Testis (tissue), 3 donors: Measurements from ENCODE around the gene FYN. TPM values are rescaled to one million over a fixed set of nuclear protein-coding genes. Genes with fewer than 3 reads are reported as not detected.

ENCODE experiments used
- DNase-seq: peaks from one replicate; pipeline ENCODE4 v3.0.0-alpha.2; 2019
- H3K27ac ChIP-seq, 2 donors: fragments of 200-600 bp; sonication (generic); one replicate each; pipeline ENCODE4 v1.5.1; 2019
- H3K27me3 ChIP-seq: fragments of 200-600 bp; sonication (generic); one replicate; pipeline ENCODE4 v1.5.1; 2019
- H3K36me3 ChIP-seq: fragments of 200-600 bp; sonication (generic); one replicate; pipeline ENCODE4 v1.5.1; 2017; ENCODE audit warnings: low read depth; ENCODE audit errors: missing control alignments
- H3K4me1 ChIP-seq: fragments of 200-600 bp; sonication (generic); one replicate; pipeline ENCODE4 v1.5.1; 2019
- H3K4me3 ChIP-seq, 2 donors: fragments of 200-600 bp; sonication (generic); one replicate each; pipeline ENCODE4 v1.5.1; 2017 to 2019
- H3K9me3 ChIP-seq: fragments of 200-600 bp; sonication (generic); one replicate; pipeline ENCODE4 v1.5.1; 2017
- POLR2A ChIP-seq: fragments of 450-650 bp; IDR thresholded peaks from one replicate; pipeline ENCODE4 v1.6.1; 2017; ENCODE audit warnings: antibody characterized with exemption, mild to moderate bottlenecking, moderate library complexity
- WGBS, 2 donors: methylation state at CpG; one replicate each; pipeline ENCODE4 v1.1.5; 2018; 5-methylcytosine and 5-hydroxymethylcytosine counted together
- intact Hi-C: fragments of 100-400 bp; cut with DNase I; formaldehyde crosslinking; loops from one replicate; pipeline ENCODE4 v1.15.1; 2023; ENCODE audit warnings: low total_unique reads
- polyA plus RNA-seq: library from polyadenylated mRNA; stranded (reverse); fragments of 350-450 nt; fragmentation: Illumina TruSeq; extraction: RNeasy Lipid Tissue Mini Kit (QIAGEN cat#74804); gene quantifications from one replicate; pipeline ENCODE4 v1.2.3, GENCODE V29; 2014; ENCODE audit warnings: low read depth, low replicate concordance; ENCODE audit not compliant: insufficient read depth
- total RNA-seq, 2 donors: library from RNA; depleted of rRNA; stranded (reverse); fragments of >200 nt; gene quantifications; one replicate each; pipeline ENCODE4 v1.2.3, GENCODE V29; 2016
- TF ChIP-seq, protein P1 (sequence below), 3 experiments: fragments of 450-650 bp in 2 of 3; fragments of 200-600 bp in 1 of 3; sonication (generic) in 1 of 3; IDR thresholded peaks; one replicate each; pipeline ENCODE4 v1.5.1; 2016 to 2019; ENCODE audit warnings: antibody characterized with exemption in 3 of 3, mild to moderate bottlenecking in 2 of 3, moderate library complexity in 1 of 3

FYN gene
- total and polyA plus RNA-seq, 3 donors from 2014 or later = 74.0 to 145 (median 104) TPM

DNA sequence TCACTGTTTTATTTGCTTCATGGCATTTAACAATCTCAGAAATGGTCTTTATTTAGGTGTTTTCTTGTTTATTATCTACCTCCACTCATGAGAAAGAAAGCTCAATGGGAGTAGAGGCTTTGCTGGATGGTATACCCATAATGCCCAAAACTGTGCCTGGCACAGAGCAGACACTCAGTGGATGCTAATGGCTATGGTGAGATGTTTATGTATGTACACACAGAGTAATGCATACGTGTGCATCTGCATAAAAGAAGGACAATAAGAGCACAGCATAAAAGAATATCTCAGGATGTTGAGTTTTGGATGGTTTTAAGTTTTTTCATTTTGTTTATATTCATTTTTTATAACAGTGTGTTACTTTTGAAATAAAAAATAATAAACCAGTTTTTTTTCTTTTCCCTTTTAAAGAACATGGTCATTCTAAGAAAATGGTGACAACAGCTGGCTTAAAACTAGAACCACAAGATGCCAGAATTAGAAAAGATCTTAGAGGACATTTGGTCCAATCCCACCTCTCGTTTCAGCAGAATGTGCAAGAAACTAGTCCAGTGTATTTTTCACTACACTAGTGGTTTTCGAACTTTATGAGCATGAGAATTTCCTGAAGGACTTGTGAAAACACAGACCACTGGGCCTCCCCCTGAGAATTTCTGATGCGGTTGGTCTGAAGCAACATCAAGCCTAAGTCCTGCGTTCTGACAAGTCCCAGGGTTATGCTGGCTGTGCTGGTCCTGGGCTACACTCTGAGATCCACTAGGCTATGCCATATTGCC lies 131.9 kb downstream of the FYN start:
- intact Hi-C loops = no loop called here

DNA sequence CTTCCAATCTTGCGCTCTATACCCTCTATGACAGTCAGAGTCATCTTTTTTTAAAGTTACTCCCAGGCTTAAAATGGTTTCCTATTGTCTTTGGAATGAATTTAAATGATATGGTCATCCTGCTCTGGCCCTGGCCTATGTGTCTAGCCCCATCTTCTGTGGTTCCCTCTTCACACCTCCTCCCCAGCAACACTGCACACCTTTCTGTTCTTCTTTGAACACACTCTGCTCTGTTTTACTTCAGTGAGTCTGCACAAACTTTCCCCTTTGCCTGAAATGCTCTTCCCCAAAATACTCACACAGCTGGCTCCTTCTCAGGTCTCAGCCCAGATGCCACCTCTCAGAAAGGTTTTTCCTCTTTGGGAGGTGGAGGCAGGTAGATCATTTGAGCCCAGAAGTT lies 132.7 kb downstream of the FYN start:
- H3K36me3 ChIP-seq = no peaks in the 10 kb centered on the region
- no peak overlapping the region for H3K4me3 ChIP-seq
- WGBS, 2 donors = 93 to 100% methylated on average over 1 of the region's 1 CpG

More for the DNA sequence above, 131.9 kb downstream of the FYN start:
- H3K36me3 ChIP-seq = no peaks in the 10 kb centered on the region
- no peak for DNase-seq
- WGBS, 2 donors = 94 to 95% methylated on average over 5 of the region's 5 CpGs
- no peaks in the 10 kb centered on the region for H3K9me3 ChIP-seq
- peaks cover 14% of the 10 kb centered on the region for H3K4me1 ChIP-seq
- no peak overlapping the region for H3K27ac ChIP-seq
- TF ChIP-seq POLR2A = no peak
- TF ChIP-seq, protein P1, sequence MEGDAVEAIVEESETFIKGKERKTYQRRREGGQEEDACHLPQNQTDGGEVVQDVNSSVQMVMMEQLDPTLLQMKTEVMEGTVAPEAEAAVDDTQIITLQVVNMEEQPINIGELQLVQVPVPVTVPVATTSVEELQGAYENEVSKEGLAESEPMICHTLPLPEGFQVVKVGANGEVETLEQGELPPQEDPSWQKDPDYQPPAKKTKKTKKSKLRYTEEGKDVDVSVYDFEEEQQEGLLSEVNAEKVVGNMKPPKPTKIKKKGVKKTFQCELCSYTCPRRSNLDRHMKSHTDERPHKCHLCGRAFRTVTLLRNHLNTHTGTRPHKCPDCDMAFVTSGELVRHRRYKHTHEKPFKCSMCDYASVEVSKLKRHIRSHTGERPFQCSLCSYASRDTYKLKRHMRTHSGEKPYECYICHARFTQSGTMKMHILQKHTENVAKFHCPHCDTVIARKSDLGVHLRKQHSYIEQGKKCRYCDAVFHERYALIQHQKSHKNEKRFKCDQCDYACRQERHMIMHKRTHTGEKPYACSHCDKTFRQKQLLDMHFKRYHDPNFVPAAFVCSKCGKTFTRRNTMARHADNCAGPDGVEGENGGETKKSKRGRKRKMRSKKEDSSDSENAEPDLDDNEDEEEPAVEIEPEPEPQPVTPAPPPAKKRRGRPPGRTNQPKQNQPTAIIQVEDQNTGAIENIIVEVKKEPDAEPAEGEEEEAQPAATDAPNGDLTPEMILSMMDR (IDR thresholded peaks at IDR 0.05) = no peak
- no peak overlapping the region for H3K4me3 ChIP-seq
- H3K27me3 ChIP-seq = no peaks in the 10 kb centered on the region

DNA sequence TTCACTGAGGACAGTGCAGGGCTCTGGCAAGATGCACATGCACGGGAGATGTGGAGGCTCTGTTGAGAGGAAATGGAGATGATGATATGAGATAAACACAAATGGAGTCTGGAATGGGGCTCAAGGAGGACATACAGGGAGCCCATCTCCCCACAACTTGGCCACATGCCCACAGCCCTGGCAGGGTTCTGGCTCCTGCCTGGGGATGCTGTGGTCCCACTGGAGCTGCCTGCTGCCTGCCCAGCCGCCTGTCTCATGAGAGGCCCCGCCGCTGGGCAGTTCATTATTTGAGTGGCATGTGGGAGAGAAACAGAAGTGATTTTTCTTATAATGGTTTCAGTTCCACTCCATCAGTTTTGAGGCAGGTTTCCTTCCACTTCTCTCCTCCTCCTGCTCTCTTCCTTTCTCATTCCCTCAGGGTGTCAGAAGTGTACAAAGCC lies 134.0 kb downstream of the FYN start:
- Histone ChIP-seq H3K9me3 (no peaks in the 10 kb centered on the region), H3K4me1 (peaks cover 7% of the 10 kb centered on the region), H3K27me3 (no peaks in the 10 kb centered on the region), H3K27ac (no peak overlapping the region), H3K4me3 (no peak overlapping the region), H3K36me3 (no peaks in the 10 kb centered on the region)
- 83 to 88% methylated on average over 4 of the region's 4 CpGs for WGBS, 2 donors
- no peak for TF ChIP-seq POLR2A
- TF ChIP-seq, protein P1 (IDR thresholded peaks at IDR 0.05) = no peak
- intact Hi-C loops = no loop called here
- DNase-seq = no peak

More for the DNA sequence above, 132.7 kb downstream of the FYN start:
- no peak overlapping the region for H3K27ac ChIP-seq
- intact Hi-C loops = no loop called here
- H3K27me3 ChIP-seq = no peaks in the 10 kb centered on the region
- no peaks in the 10 kb centered on the region for H3K9me3 ChIP-seq
- TF ChIP-seq POLR2A = no peak
- TF ChIP-seq, protein P1 (IDR thresholded peaks at IDR 0.05) = no peak
- H3K4me1 ChIP-seq = peaks cover 14% of the 10 kb centered on the region
- no peak for DNase-seq

DNA sequence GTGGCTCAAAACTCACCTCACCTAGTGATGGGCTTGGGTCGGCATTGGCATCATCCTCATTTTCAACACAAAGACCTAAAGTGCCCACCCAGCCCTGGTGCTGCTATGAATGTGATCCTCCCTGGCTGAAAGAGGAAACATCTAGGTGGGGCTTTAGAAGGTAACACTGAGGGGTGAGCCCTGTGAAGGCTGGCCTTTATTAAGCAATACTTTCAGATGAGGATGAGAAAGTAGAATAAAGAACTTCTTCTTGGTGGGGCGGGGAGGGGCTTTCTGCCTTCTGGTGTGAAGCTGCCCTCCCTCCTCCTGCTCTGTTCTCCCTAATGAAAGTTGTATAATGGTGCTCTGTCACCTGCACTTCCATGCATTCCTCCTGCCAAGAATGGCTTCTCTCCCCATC lies 134.6 kb downstream of the FYN start:
- H3K9me3 ChIP-seq = no peaks in the 10 kb centered on the region
- TF ChIP-seq, protein P1 (IDR thresholded peaks at IDR 0.05) = no peak
- no peak for TF ChIP-seq POLR2A
- no peak for DNase-seq
- no peaks in the 10 kb centered on the region for H3K27me3 ChIP-seq
- 85 to 96% methylated on average over 2 of the region's 2 CpGs for WGBS, 2 donors
- H3K4me1 ChIP-seq = peaks cover under 1% of the 10 kb centered on the region
- intact Hi-C loops = no loop called here
- no peak overlapping the region for H3K27ac ChIP-seq
- H3K4me3 ChIP-seq = no peak overlapping the region
- H3K36me3 ChIP-seq = no peaks in the 10 kb centered on the region

DNA sequence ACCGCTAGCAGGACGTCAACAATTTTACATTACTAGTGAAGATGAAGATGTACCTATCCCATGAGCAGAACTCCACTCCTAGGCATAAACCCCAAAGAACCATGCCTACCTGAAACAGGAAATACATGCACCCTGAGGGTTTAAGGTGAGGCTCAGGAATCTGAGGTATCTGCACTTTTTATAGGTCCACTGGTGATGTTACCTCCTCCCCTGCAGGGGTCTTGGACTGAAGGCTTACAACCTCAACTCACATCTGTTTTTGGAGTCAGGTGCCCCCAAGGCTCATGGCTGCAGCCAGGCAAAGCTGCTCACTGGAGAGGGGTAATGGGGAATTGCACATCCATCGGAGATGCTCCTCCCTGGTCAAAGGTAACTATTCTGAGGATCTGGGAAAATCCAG lies 135.1 kb downstream of the FYN start:
- H3K36me3 ChIP-seq = no peaks in the 10 kb centered on the region
- no peak overlapping the region for H3K27ac ChIP-seq
- H3K4me3 ChIP-seq = no peak overlapping the region
- intact Hi-C loops = no loop called here
- H3K27me3 ChIP-seq = no peaks in the 10 kb centered on the region
- H3K4me1 ChIP-seq = no peaks in the 10 kb centered on the region
- no peak for DNase-seq
- TF ChIP-seq, protein P1 (IDR thresholded peaks at IDR 0.05) = no peak
- no peak for TF ChIP-seq POLR2A
- H3K9me3 ChIP-seq = no peaks in the 10 kb centered on the region
- whole genome bisulfite sequencing, 2 donors = 88 to 97% methylated on average over 3 of the region's 3 CpGs
